Hepatocyte (in vitro differentiated cells): ENCODE measurements around the gene GRM4. TPM values are rescaled to one million over a fixed set of nuclear protein-coding genes. Genes with fewer than 3 reads are reported as not detected.

Source experiments
- DNase-seq: peaks from one replicate; pipeline ENCODE4 v3.0.0-alpha.2; 2016; ENCODE audit warnings: low spot score
- H2AFZ ChIP-seq: fragments of 200-600 bp; sonication (generic); 2 replicates; pipeline ENCODE4 v1.6.0; 2016; ENCODE audit warnings: antibody characterized with exemption, mild to moderate bottlenecking
- H3K27ac ChIP-seq: fragments of 200-600 bp; sonication (generic); 2 replicates; pipeline ENCODE4 v1.5.1; 2016; ENCODE audit warnings: mild to moderate bottlenecking
- H3K27me3 ChIP-seq: fragments of 200-600 bp; sonication (generic); 2 replicates; pipeline ENCODE4 v1.6.1; 2016
- H3K36me3 ChIP-seq: fragments of 200-600 bp; sonication (generic); replicated peaks from 2 replicates; pipeline ENCODE4 v1.5.1; 2016; ENCODE audit warnings: low read depth; ENCODE audit not compliant: insufficient read depth
- H3K4me1 ChIP-seq: fragments of 200-600 bp; sonication (generic); 2 replicates; pipeline ENCODE4 v1.5.1; 2016; ENCODE audit warnings: mild to moderate bottlenecking, moderate library complexity; ENCODE audit not compliant: insufficient read depth
- H3K4me2 ChIP-seq: fragments of 200-600 bp; sonication (generic); 2 replicates; pipeline ENCODE4 v1.6.0; 2016
- H3K4me3 ChIP-seq: fragments of 200-600 bp; sonication (generic); 2 replicates; pipeline ENCODE4 v1.5.1; 2016; ENCODE audit warnings: mild to moderate bottlenecking
- H3K79me2 ChIP-seq: fragments of 200-600 bp; sonication (generic); 2 replicates; pipeline ENCODE4 v1.6.0; 2017; ENCODE audit warnings: mild to moderate bottlenecking
- H3K9me2 ChIP-seq: fragments of 200-600 bp; sonication (generic); replicated peaks from 2 replicates; pipeline ENCODE4 v1.6.0; 2017; ENCODE audit warnings: mild to moderate bottlenecking; ENCODE audit not compliant: insufficient read depth
- H3K9me3 ChIP-seq: fragments of 200-600 bp; sonication (generic); 2 replicates; pipeline ENCODE4 v1.5.1; 2016; ENCODE audit warnings: low read depth, mild to moderate bottlenecking
- H4K20me1 ChIP-seq: fragments of 200-600 bp; sonication (generic); 2 replicates; pipeline ENCODE4 v1.6.0; 2016; ENCODE audit warnings: mild to moderate bottlenecking; ENCODE audit not compliant: insufficient read depth, poor library complexity, severe bottlenecking
- EZH2 ChIP-seq: fragments of 200-600 bp; sonication (generic); IDR thresholded peaks from 2 replicates; pipeline ENCODE4 v1.6.1; 2016; ENCODE audit warnings: antibody characterized with exemption, mild to moderate bottlenecking, borderline replicate concordance
- EZH2phosphoT487 ChIP-seq: fragments of 200-600 bp; sonication (generic); IDR thresholded peaks from one replicate; pipeline ENCODE4 v1.6.1; 2018; ENCODE audit warnings: antibody characterized with exemption, mild to moderate bottlenecking, low read depth, moderate library complexity; ENCODE audit not compliant: unreplicated experiment, severe bottlenecking
- WGBS: methylation state at CpG from one replicate; pipeline ENCODE4 v1.1.6; 2016; ENCODE audit warnings: low lambda C conversion rate; ENCODE audit errors: missing lambda C conversion rate; 5-methylcytosine and 5-hydroxymethylcytosine counted together
- polyA plus RNA-seq: library from polyadenylated mRNA; unstranded; fragments of >200 nt; fragmentation: Nextera tagmentation; extraction: Ambion mirVana; gene quantifications from 2 replicates; pipeline ENCODE4 v1.2.1, GENCODE V29; 2016
- total RNA-seq: library from RNA; depleted of rRNA; stranded (reverse); fragments of >200 nt; gene quantifications from 2 replicates; pipeline ENCODE4 v1.2.3, GENCODE V29; 2014
- TF ChIP-seq, protein P1 (sequence below): fragments of 200-600 bp; sonication (generic); IDR thresholded peaks from 2 replicates; pipeline ENCODE4 v1.5.1; 2016; ENCODE audit warnings: antibody characterized with exemption, mild to moderate bottlenecking; ENCODE audit not compliant: poor library complexity

The GRM4 gene
- total and polyA plus RNA-seq, 2 experiments from 2014 or later = 0.03 TPM; not detected in 1

DNA sequence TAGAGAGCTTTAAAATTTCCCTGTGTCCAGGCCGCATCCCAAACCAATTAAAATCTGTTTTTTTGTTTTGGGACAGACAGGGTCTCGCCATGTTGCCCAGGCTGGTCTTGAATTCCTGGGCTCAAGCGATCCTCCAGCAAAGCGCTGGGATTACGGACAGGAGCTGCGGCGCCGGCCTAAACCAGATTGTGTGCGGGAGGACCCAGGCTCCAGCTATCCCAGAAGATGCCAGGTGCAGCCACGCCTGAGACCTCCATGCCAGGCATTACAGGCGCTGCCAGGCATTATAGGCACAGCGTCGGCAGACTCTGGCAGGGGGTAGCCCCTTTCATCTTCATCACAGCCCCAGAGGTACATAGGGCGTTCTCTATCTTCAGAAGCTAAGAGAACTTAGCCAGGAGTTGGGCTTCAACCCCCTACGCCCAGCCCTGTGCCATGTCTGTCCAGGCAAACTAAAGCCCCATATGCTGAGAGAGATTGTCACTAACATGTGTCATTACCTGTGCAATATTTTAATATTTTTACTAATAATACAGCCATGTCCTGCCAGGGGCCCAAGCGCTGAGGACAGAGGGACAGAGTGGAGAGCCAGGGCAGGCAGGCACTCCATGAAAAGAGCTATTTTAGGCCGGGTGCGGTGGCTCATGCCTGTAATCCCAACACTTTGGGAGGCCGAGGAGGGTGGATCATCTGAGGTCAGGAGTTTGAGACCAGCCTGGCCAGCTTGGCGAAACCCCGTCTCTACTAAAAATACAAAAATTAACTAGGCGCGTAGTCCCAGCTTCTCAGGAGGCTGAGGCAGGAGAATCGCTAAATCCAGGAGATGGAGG, 9.8 kb upstream of the GRM4 start:
- H3K27me3 ChIP-seq = peaks cover 41% of the 10 kb centered on the region
- H3K4me1 ChIP-seq = no peaks in the 10 kb centered on the region
- no peaks in the 10 kb centered on the region for H3K36me3 ChIP-seq

GRCh38 chr6:34154668-34155447, 9.0 kb upstream of the GRM4 start:
- Histone ChIP-seq H3K4me1 (no peaks in the 10 kb centered on the region), H2AFZ (no peak overlapping the region), H3K27me3 (peaks cover 50% of the 10 kb centered on the region), H3K9me2 (no peaks in the 10 kb centered on the region), H3K9me3 (peaks cover under 1% of the 10 kb centered on the region), H3K4me2 (peak overlapping the region; percentile 78), H3K27ac (no peak overlapping the region), H4K20me1 (no peaks in the 10 kb centered on the region), H3K4me3 (no peak overlapping the region), H3K36me3 (no peaks in the 10 kb centered on the region), H3K79me2 (no peaks in the 10 kb centered on the region)
- TF ChIP-seq EZH2phosphoT487 (no peak), EZH2 (no peak)
- TF ChIP-seq, protein P1, sequence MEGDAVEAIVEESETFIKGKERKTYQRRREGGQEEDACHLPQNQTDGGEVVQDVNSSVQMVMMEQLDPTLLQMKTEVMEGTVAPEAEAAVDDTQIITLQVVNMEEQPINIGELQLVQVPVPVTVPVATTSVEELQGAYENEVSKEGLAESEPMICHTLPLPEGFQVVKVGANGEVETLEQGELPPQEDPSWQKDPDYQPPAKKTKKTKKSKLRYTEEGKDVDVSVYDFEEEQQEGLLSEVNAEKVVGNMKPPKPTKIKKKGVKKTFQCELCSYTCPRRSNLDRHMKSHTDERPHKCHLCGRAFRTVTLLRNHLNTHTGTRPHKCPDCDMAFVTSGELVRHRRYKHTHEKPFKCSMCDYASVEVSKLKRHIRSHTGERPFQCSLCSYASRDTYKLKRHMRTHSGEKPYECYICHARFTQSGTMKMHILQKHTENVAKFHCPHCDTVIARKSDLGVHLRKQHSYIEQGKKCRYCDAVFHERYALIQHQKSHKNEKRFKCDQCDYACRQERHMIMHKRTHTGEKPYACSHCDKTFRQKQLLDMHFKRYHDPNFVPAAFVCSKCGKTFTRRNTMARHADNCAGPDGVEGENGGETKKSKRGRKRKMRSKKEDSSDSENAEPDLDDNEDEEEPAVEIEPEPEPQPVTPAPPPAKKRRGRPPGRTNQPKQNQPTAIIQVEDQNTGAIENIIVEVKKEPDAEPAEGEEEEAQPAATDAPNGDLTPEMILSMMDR = peak; percentile 98
- 20% methylated on average over 57 of the region's 61 CpGs for WGBS
- peak; percentile 75 for DNase-seq

More for the DNA sequence above, 9.8 kb upstream of the GRM4 start:
- H2AFZ ChIP-seq = no peak overlapping the region
- H3K4me2 ChIP-seq = no peak overlapping the region
- no peak overlapping the region for H3K27ac ChIP-seq
- H3K9me2 ChIP-seq = no peaks in the 10 kb centered on the region
- peaks cover 6% of the 10 kb centered on the region for H3K9me3 ChIP-seq
- 89% methylated on average over 24 of the region's 24 CpGs for WGBS
- H3K79me2 ChIP-seq = no peaks in the 10 kb centered on the region
- DNase-seq = no peak
- no peak overlapping the region for H3K4me3 ChIP-seq
- TF ChIP-seq, protein P1 = no peak
- TF ChIP-seq EZH2 (no peak), EZH2phosphoT487 (no peak)
- H4K20me1 ChIP-seq = no peaks in the 10 kb centered on the region

- H3K4me2 ChIP-seq = no peak overlapping the region
- no peaks in the 10 kb centered on the region for H3K4me1 ChIP-seq
- H2AFZ ChIP-seq = no peak overlapping the region
- H4K20me1 ChIP-seq = no peaks in the 10 kb centered on the region
- no peaks in the 10 kb centered on the region for H3K79me2 ChIP-seq
- 87% methylated on average over 9 of the region's 10 CpGs for WGBS
- no peak overlapping the region for H3K27ac ChIP-seq
- peaks cover 63% of the 10 kb centered on the region for H3K27me3 ChIP-seq
- H3K4me3 ChIP-seq = no peak overlapping the region
- no peaks in the 10 kb centered on the region for H3K36me3 ChIP-seq
- no peaks in the 10 kb centered on the region for H3K9me3 ChIP-seq
- no peaks in the 10 kb centered on the region for H3K9me2 ChIP-seq
- DNase-seq = no peak
- TF ChIP-seq EZH2phosphoT487 = no peak
- TF ChIP-seq EZH2 = no peak
- TF ChIP-seq, protein P1 = no peak
Observed at GRCh38 chr6:34152806-34153520, 7.1 kb upstream of the GRM4 start.
